ENCODE measurements around the gene GPR171. TPM values are rescaled to one million over a fixed set of nuclear protein-coding genes. Genes with fewer than 3 reads are reported as not detected.

The GPR171 gene
- total RNA-seq, 1 experiment from 2014 or later, result not detected

- POLR2A ChIA-PET, result no interaction called here
- H3K27ac ChIP-seq (ENCODE audit: low read length), result no peak overlapping the region
- no peaks in the 10 kb centered on the region for H3K9me3 ChIP-seq (ENCODE audit: control insufficient read depth, insufficient read depth, low read depth, low read length)
- no peaks in the 10 kb centered on the region for H3K36me3 ChIP-seq (ENCODE audit: control insufficient read depth, insufficient read depth, low read length)
- no peak for ATAC-seq
- H3K4me3 ChIP-seq (ENCODE audit: low read depth in 2 of 2, low read length in 2 of 2), result no peak overlapping the region
- intact Hi-C loops (cut with micrococcal nuclease; ENCODE audit: unreplicated experiment), result no loop called here
- in situ Hi-C loops (cut with HindIII; ENCODE audit: low pct_unique_long_range_greater_than_20kb, low sequenced_read_pairs), result no loop called here
- H3K4me1 ChIP-seq (ENCODE audit: control insufficient read depth, insufficient read depth, low read length), result no peaks in the 10 kb centered on the region
- no peaks in the 10 kb centered on the region for H3K27me3 ChIP-seq (ENCODE audit: control insufficient read depth, insufficient read depth, low read length)
- CTCF ChIA-PET, result no interaction called here
- no peak for DNase-seq (ENCODE audit: low read depth, low spot score)
- no TSS peak for BruUV-seq (replicated peaks)
- TF ChIP-seq TCF7L2 (IDR thresholded peaks at IDR 0.05; ENCODE audit: low read depth, low read length) (no peak), CTCF (IDR thresholded peaks at IDR 0.05) (no peak)
Observed at GRCh38 chr3:151183265-151183671, 19.7 kb downstream of the GPR171 start.

GRCh38 chr3:151182349-151183079 is 20.5 kb downstream of the GPR171 start:
- intact Hi-C loops (cut with micrococcal nuclease; ENCODE audit: unreplicated experiment), result no loop called here
- CTCF ChIA-PET, result no interaction called here
- Histone ChIP-seq H3K4me1 (ENCODE audit: control insufficient read depth, insufficient read depth, low read length) (no peaks in the 10 kb centered on the region), H3K4me3 (ENCODE audit: low read depth in 2 of 2, low read length in 2 of 2) (no peak overlapping the region), H3K9me3 (ENCODE audit: control insufficient read depth, insufficient read depth, low read depth, low read length) (no peaks in the 10 kb centered on the region), H3K27me3 (ENCODE audit: control insufficient read depth, insufficient read depth, low read length) (no peaks in the 10 kb centered on the region), H3K36me3 (ENCODE audit: control insufficient read depth, insufficient read depth, low read length) (no peaks in the 10 kb centered on the region), H3K27ac (ENCODE audit: low read length) (no peak overlapping the region)
- POLR2A ChIA-PET, result no interaction called here
- no peak for TF ChIP-seq CTCF (IDR thresholded peaks at IDR 0.05)
- no peak for TF ChIP-seq TCF7L2 (IDR thresholded peaks at IDR 0.05; ENCODE audit: low read depth, low read length)
- TF ChIP-seq REST (IDR thresholded peaks at IDR 0.05; ENCODE audit: insufficient read depth in 1 of 2, low read depth in 2 of 2, low read length in 1 of 2), result no peak
- TF ChIP-seq SIN3A (IDR thresholded peaks at IDR 0.05; ENCODE audit: borderline replicate concordance, insufficient read depth, low read depth, low read length), result no peak
- no peak for TF ChIP-seq POLR2AphosphoS5 (IDR thresholded peaks at IDR 0.05; ENCODE audit: low read depth, low read length)
- DNase-seq (ENCODE audit: low read depth, low spot score) (no peak), ATAC-seq (0 out of 2 replicates have a peak, but pooled peaks have one; percentile 12)
- in situ Hi-C loops (cut with HindIII; ENCODE audit: low pct_unique_long_range_greater_than_20kb, low sequenced_read_pairs), result no loop called here
- no TSS peak for BruUV-seq (replicated peaks)
